ENCODE measurements around the gene GEMIN4. TPM values are rescaled to one million over a fixed set of nuclear protein-coding genes. Genes with fewer than 3 reads are reported as not detected.
A peak's percentile ranks its signal among the peaks of the same experiment; 100 is the strongest.

The GEMIN4 gene
- total and polyA plus RNA-seq, 2 of the 4 experiments (the other 2 are of a cell fraction): 16.5 to 20.4 TPM

GRCh38 chr17:788551-788950 is 36.5 kb upstream of the GEMIN4 start:
- no TSS peak for BruUV-seq (replicated peaks)
- Histone ChIP-seq H3K36me3 (ENCODE audit: control insufficient read depth, insufficient read depth, low read length) (peaks cover 30% of the 10 kb centered on the region), H4K8ac (ENCODE audit: low read depth in 2 of 2, low read length in 2 of 2) (0 out of 4 replicates have a peak overlapping the region, but pooled peaks of 1 of the 2 experiments have one; percentile 19), H4K5ac (ENCODE audit: low read depth, low read length) (no peak overlapping the region), H2AK9ac (replicated peaks; ENCODE audit: low read depth, low read length, poor library complexity) (no peak overlapping the region), H3K27ac (ENCODE audit: insufficient read depth, low read length) (no peak overlapping the region), H3K9me1 (ENCODE audit: insufficient read depth, low read length) (peaks cover 7% of the 10 kb centered on the region; the same call in 1 of the 2 replicates), H3K4me2 (ENCODE audit: low read depth, low read length) (no peak overlapping the region), H3K4me3 (ENCODE audit: insufficient read depth, low read depth, low read length) (no peak overlapping the region), H2BK15ac (ENCODE audit: low read depth, low read length) (no peak overlapping the region), H2BK20ac (ENCODE audit: low read depth, low read length) (no peak overlapping the region), H2AFZ (replicated peaks; ENCODE audit: low read length, poor library complexity) (peak overlapping the region; percentile 64), H2AK5ac (ENCODE audit: low read depth, low read length) (no peak overlapping the region), H3K56ac (ENCODE audit: extremely low read depth, insufficient read depth, low read length) (no peak overlapping the region), H4K91ac (ENCODE audit: insufficient read depth, low read depth, low read length) (no peak overlapping the region), H3K9ac (ENCODE audit: low read depth, low read length) (no peak overlapping the region), H4K20me1 (ENCODE audit: insufficient read depth, low read length) (peaks cover 19% of the 10 kb centered on the region), H3K4me1 (ENCODE audit: control insufficient read depth, insufficient read depth, low read length) (peaks cover 5% of the 10 kb centered on the region; the same call in 1 of the 2 replicates), H3K14ac (replicated peaks; ENCODE audit: low read depth, low read length) (no peak overlapping the region), H3K23ac (ENCODE audit: low read depth, low read length) (no peak overlapping the region), H3K79me1 (ENCODE audit: low read depth in 1 of 2, low read length in 2 of 2) (peaks cover 25 to 53% of the 10 kb centered on the region in 2 experiments), H2BK5ac (ENCODE audit: low read depth, low read length, poor library complexity, severe bottlenecking) (no peak overlapping the region), H3K18ac (ENCODE audit: low read depth, low read length) (no peak overlapping the region), H3K27me3 (ENCODE audit: control insufficient read depth, insufficient read depth, low read length) (no peaks in the 10 kb centered on the region), H3K9me3 (ENCODE audit: control insufficient read depth, insufficient read depth, low read length) (no peaks in the 10 kb centered on the region), H2BK120ac (ENCODE audit: low read depth, low read length) (no peak overlapping the region), H3K4ac (ENCODE audit: low read depth, low read length) (no peak overlapping the region)
- WGBS, 2 experiments (ENCODE audit: extremely low coverage in 2 of 2, insufficient read length in 1 of 2): 100% methylated on average over 3 of the region's 4 CpGs; no CpG with 5 or more reads in 1 of the 2 experiments
- dilution Hi-C loops (cut with HindIII; ENCODE audit: low sequenced_read_pairs, unreplicated experiment) (loop anchor here (25.0 kb wide), 1 partner anchor 199 kb away; the partner anchor contains the start of genes NXN and TIMM22), intact Hi-C loops (cut with micrococcal nuclease) (no loop called here), in situ Hi-C loops (cut with MboI; ENCODE audit: low sequenced_read_pairs) (loop anchor here (5.0 kb wide), 1 partner anchor 194 kb away; no protein-coding TSS in a partner anchor)
- POLR2A ChIA-PET (ENCODE audit: unreplicated experiment): no interaction called here
- CTCF ChIA-PET: interaction anchor here (0.6 to 1.1 kb wide), 2 partner anchors 33 to 173 kb away, joined by 3 read pairs; no protein-coding TSS in a partner anchor
- TF ChIP-seq USF2 (IDR thresholded peaks at IDR 0.05; ENCODE audit: low read depth, low read length) (no peak), MXI1 (IDR thresholded peaks at IDR 0.05; ENCODE audit: borderline replicate concordance, low read depth, low read length) (no peak), ELK1 (IDR thresholded peaks at IDR 0.05; ENCODE audit: borderline replicate concordance, low read depth, low read length) (no peak), CHD1 (IDR thresholded peaks at IDR 0.05; ENCODE audit: low read depth, low read length) (no peak), RAD21 (IDR thresholded peaks at IDR 0.05; ENCODE audit: low read length) (no peak), CTCF (conservative IDR thresholded peaks at IDR 0.05; ENCODE audit: low read depth, low read length) (no peak), SMC3 (IDR thresholded peaks at IDR 0.05; ENCODE audit: low read depth, low read length) (no peak), BHLHE40 (IDR thresholded peaks at IDR 0.05; ENCODE audit: low read depth, low read length) (no peak)
- ATAC-seq (ENCODE audit: low read depth): no peak
- no peak for DNase-seq

All from IMR-90 (cell line).